Gastroesophageal sphincter (tissue), 3 donors: Measurements from ENCODE around the gene IKBKE.

Source experiments
- EP300 ChIP-seq: sonication (generic); formaldehyde crosslinking; IDR thresholded peaks from one replicate; pipeline ENCODE4 v1.6.1; 2017; ENCODE audit warnings: antibody characterized with exemption, mild to moderate bottlenecking
- POLR2AphosphoS5 ChIP-seq: sonication (generic); formaldehyde crosslinking; IDR thresholded peaks from one replicate; pipeline ENCODE4 v1.6.1; 2017; ENCODE audit warnings: antibody characterized with exemption
- TF ChIP-seq, protein P1 (sequence below), 4 experiments: fragments of 200-600 bp in 2 of 4; fragments of 450-650 bp in 2 of 4; sonication (generic) in 1 of 4; IDR thresholded peaks; one replicate each; pipeline ENCODE4 v1.5.1; 2017 to 2019; ENCODE audit warnings: antibody characterized with exemption in 4 of 4, mild to moderate bottlenecking in 2 of 4, moderate library complexity in 2 of 4

GRCh38 chr1:206512058-206512850 is 42.0 kb downstream of the IKBKE start:
- TF ChIP-seq, protein P1, sequence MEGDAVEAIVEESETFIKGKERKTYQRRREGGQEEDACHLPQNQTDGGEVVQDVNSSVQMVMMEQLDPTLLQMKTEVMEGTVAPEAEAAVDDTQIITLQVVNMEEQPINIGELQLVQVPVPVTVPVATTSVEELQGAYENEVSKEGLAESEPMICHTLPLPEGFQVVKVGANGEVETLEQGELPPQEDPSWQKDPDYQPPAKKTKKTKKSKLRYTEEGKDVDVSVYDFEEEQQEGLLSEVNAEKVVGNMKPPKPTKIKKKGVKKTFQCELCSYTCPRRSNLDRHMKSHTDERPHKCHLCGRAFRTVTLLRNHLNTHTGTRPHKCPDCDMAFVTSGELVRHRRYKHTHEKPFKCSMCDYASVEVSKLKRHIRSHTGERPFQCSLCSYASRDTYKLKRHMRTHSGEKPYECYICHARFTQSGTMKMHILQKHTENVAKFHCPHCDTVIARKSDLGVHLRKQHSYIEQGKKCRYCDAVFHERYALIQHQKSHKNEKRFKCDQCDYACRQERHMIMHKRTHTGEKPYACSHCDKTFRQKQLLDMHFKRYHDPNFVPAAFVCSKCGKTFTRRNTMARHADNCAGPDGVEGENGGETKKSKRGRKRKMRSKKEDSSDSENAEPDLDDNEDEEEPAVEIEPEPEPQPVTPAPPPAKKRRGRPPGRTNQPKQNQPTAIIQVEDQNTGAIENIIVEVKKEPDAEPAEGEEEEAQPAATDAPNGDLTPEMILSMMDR (IDR thresholded peaks at IDR 0.05): no peak
- TF ChIP-seq POLR2AphosphoS5 (no peak), EP300 (no peak)
